Liver (tissue), 3 donors: ENCODE data around the gene CD55.

Experiments
- ATF3 ChIP-seq: IDR thresholded peaks from 2 replicates; pipeline ENCODE4 v1.6.1; 2016; ENCODE audit warnings: antibody characterized with exemption
- EGR1 ChIP-seq, 2 donors: IDR thresholded peaks; 2 replicates each; pipeline ENCODE4 v1.6.1; 2016 to 2018; ENCODE audit warnings: antibody characterized with exemption in 2 of 2, low read depth in 2 of 2
- GABPA ChIP-seq, 2 donors: IDR thresholded peaks in 1 of 2; conservative IDR thresholded peaks in 1 of 2; 2 replicates each; pipeline ENCODE4 v1.6.1; 2016; ENCODE audit warnings: antibody characterized with exemption in 2 of 2, mild to moderate bottlenecking in 1 of 2, moderate library complexity in 1 of 2
- HNF4A ChIP-seq, 2 donors: conservative IDR thresholded peaks; 2 replicates each; pipeline ENCODE4 v1.6.1; 2016; ENCODE audit warnings: antibody characterized with exemption in 2 of 2, mild to moderate bottlenecking in 2 of 2
- JUND ChIP-seq, 2 donors: IDR thresholded peaks; 2 replicates each; pipeline ENCODE4 v1.6.1; 2016; ENCODE audit warnings: antibody characterized with exemption in 2 of 2
- NR2F2 ChIP-seq: IDR thresholded peaks from 2 replicates; pipeline ENCODE4 v1.6.1; 2016; ENCODE audit warnings: antibody characterized with exemption
- RAD21 ChIP-seq, 2 donors: IDR thresholded peaks; 2 replicates each; pipeline ENCODE4 v1.6.1; 2016; ENCODE audit warnings: antibody characterized with exemption in 2 of 2, mild to moderate bottlenecking in 2 of 2
- TAF1 ChIP-seq: conservative IDR thresholded peaks from 2 replicates; pipeline ENCODE4 v1.6.1; 2016; ENCODE audit warnings: antibody characterized with exemption, mild to moderate bottlenecking
- ZBTB33 ChIP-seq: IDR thresholded peaks from 2 replicates; pipeline ENCODE4 v1.6.1; 2016; ENCODE audit warnings: antibody characterized with exemption
- TF ChIP-seq, protein P1 (sequence below): fragments of 150-350 bp; IDR thresholded peaks from 2 replicates; pipeline ENCODE4 v1.5.1; 2017; ENCODE audit warnings: improper control_type of control experiment, low read depth, low read length; ENCODE audit not compliant: missing input control
- TF ChIP-seq, protein P2 (sequence below): IDR thresholded peaks from 2 replicates; pipeline ENCODE4 v1.6.1; 2016; ENCODE audit warnings: antibody characterized with exemption
- donor health status: healthy.
- donor health status: healthy.

GRCh38 chr1:207335695-207336363 lies 14.4 kb downstream of the CD55 start:
- TF ChIP-seq, protein P1, sequence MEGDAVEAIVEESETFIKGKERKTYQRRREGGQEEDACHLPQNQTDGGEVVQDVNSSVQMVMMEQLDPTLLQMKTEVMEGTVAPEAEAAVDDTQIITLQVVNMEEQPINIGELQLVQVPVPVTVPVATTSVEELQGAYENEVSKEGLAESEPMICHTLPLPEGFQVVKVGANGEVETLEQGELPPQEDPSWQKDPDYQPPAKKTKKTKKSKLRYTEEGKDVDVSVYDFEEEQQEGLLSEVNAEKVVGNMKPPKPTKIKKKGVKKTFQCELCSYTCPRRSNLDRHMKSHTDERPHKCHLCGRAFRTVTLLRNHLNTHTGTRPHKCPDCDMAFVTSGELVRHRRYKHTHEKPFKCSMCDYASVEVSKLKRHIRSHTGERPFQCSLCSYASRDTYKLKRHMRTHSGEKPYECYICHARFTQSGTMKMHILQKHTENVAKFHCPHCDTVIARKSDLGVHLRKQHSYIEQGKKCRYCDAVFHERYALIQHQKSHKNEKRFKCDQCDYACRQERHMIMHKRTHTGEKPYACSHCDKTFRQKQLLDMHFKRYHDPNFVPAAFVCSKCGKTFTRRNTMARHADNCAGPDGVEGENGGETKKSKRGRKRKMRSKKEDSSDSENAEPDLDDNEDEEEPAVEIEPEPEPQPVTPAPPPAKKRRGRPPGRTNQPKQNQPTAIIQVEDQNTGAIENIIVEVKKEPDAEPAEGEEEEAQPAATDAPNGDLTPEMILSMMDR: no peak
- TF ChIP-seq GABPA (IDR thresholded peaks at IDR 0.05 in 1 of 2, conservative IDR thresholded peaks at IDR 0.05 in 1 of 2) (no peak), TAF1 (no peak), ATF3 (peak; percentile 75), JUND (IDR thresholded peaks at IDR 0.05) (peak; percentile 28 to 53), HNF4A (conservative IDR thresholded peaks at IDR 0.05) (no peak), RAD21 (IDR thresholded peaks at IDR 0.05) (peak in 1 of 2 donors; percentile 36), EGR1 (IDR thresholded peaks at IDR 0.05; ENCODE audit: low read depth in 2 of 2) (no peak), ZBTB33 (peak; percentile 20), NR2F2 (no peak)
- TF ChIP-seq, protein P2, sequence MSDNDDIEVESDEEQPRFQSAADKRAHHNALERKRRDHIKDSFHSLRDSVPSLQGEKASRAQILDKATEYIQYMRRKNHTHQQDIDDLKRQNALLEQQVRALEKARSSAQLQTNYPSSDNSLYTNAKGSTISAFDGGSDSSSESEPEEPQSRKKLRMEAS: peak; percentile 41
